HL-60 (cell line): ENCODE measurements around the gene SVBP.

ENCODE experiments used
- TF ChIP-seq, protein P1 (sequence below): IDR thresholded peaks from one replicate; pipeline ENCODE4 v1.5.1; 2011; ENCODE audit warnings: low read length, control low read depth, inconsistent platforms; ENCODE audit not compliant: insufficient read depth
- TF ChIP-seq, protein P2 (sequence below): IDR thresholded peaks from 2 replicates; pipeline ENCODE4 v1.6.1; 2012; ENCODE audit warnings: low read depth; ENCODE audit not compliant: insufficient replicate concordance

DNA sequence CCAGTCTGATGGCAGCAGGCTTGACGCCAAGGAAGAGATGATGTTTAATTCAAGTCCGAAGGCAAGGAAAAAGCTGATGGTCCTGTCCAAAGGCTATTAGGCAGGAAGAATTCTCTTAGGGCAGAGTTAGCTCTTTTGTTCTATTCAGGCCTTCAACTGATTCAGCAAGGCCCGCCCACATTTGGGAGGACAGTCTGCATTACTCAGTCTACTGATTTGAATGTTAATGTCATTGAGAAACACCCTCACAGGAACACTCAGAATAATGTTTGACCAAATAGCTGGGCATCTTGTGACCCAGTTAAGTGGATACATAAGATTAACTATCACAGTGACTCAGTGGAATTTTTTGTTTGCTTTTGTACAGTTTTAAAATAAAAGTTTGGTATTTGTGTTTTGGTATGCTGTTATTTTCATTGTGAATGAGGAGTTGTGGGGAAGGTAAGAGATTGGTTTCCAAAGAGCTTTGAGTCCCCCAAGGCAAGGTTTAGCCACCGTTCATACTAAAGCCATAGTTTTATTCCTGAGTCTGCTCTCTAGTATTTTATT, 27.5 kb upstream of the SVBP start:
- TF ChIP-seq, protein P1, sequence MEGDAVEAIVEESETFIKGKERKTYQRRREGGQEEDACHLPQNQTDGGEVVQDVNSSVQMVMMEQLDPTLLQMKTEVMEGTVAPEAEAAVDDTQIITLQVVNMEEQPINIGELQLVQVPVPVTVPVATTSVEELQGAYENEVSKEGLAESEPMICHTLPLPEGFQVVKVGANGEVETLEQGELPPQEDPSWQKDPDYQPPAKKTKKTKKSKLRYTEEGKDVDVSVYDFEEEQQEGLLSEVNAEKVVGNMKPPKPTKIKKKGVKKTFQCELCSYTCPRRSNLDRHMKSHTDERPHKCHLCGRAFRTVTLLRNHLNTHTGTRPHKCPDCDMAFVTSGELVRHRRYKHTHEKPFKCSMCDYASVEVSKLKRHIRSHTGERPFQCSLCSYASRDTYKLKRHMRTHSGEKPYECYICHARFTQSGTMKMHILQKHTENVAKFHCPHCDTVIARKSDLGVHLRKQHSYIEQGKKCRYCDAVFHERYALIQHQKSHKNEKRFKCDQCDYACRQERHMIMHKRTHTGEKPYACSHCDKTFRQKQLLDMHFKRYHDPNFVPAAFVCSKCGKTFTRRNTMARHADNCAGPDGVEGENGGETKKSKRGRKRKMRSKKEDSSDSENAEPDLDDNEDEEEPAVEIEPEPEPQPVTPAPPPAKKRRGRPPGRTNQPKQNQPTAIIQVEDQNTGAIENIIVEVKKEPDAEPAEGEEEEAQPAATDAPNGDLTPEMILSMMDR, result no peak
- TF ChIP-seq, protein P2, sequence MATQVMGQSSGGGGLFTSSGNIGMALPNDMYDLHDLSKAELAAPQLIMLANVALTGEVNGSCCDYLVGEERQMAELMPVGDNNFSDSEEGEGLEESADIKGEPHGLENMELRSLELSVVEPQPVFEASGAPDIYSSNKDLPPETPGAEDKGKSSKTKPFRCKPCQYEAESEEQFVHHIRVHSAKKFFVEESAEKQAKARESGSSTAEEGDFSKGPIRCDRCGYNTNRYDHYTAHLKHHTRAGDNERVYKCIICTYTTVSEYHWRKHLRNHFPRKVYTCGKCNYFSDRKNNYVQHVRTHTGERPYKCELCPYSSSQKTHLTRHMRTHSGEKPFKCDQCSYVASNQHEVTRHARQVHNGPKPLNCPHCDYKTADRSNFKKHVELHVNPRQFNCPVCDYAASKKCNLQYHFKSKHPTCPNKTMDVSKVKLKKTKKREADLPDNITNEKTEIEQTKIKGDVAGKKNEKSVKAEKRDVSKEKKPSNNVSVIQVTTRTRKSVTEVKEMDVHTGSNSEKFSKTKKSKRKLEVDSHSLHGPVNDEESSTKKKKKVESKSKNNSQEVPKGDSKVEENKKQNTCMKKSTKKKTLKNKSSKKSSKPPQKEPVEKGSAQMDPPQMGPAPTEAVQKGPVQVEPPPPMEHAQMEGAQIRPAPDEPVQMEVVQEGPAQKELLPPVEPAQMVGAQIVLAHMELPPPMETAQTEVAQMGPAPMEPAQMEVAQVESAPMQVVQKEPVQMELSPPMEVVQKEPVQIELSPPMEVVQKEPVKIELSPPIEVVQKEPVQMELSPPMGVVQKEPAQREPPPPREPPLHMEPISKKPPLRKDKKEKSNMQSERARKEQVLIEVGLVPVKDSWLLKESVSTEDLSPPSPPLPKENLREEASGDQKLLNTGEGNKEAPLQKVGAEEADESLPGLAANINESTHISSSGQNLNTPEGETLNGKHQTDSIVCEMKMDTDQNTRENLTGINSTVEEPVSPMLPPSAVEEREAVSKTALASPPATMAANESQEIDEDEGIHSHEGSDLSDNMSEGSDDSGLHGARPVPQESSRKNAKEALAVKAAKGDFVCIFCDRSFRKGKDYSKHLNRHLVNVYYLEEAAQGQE, result no peak
